Femur (tissue), 1 donor: ENCODE results near the gene DVL1.
"Not testable (repeated sequence)": the region's sequence is repeated elsewhere in the genome, so short reads cannot be mapped to it uniquely, and the experiment has no call there.

Experiments used
- DNase-seq: peaks from one replicate; pipeline ENCODE4 v3.0.0-alpha.2; 2017

Gene DVL1

GRCh38 chr1:1349256-1350012, at the start of gene DVL1:
Gene DVL1, minus strand, starts transcription at chr1:1349418. Its CDS starts 353 bp downstream, at chr1:1349065.
- peak; percentile 82 for DNase-seq

DNA sequence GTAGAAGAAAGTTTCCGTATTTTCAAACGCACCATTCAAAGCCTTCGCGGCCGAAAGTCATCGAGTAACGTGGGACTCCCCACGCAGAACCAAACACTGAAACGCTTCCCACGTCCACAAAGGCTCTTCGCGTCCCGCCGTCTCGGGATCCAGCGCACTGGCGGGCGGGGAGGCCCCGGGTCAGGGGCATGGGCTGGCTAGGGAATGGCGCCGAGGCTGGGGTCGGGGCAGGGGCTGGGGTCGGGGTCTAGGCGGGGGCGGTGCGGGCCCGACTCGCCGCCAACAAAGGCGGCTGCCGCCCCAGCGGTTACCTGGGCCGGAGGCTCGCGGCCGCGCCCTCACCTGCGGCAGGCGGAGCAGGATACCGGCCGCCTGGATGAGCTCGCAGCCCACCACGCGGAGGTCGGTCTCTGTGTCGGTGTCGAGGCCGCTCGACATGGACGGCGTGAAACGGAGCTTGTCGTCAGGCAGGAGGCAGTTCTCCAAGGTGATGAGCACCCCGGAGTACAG, 49.5 kb upstream of the DVL1 start:
- DNase-seq = no peak

DNA sequence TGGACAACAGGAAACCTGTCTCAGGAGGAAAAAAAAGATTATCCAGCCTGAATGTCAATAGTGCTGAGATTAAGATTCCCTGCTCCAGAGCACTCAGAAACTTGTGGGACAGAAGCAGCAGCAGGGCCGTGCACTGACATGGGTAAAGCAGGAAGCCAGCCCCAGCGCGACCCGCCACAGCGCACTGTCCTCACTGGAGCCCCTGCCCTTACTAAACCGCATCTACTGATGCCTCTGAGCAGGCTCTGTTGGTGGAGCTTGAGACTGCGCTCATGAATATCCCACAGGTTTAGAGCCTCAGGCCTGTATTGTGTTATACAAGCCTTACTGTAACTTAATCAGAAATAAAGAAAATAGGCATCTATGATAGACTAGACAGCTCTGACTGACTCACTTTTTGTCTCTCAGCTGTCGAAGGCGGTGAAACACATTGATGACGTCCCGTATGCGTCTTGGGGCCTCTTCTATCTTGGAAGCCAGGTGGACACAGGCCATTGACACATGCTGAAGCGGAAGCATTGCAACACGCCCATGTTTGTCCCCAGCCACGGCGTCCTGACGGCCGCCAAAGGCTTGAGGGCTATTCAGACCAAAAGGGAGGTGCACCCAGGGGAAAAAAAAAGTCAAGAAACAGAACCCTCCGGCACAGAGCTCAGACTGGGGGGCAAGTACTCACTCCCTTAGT, 48.8 kb upstream of the DVL1 start:
- no peak for DNase-seq

DNA sequence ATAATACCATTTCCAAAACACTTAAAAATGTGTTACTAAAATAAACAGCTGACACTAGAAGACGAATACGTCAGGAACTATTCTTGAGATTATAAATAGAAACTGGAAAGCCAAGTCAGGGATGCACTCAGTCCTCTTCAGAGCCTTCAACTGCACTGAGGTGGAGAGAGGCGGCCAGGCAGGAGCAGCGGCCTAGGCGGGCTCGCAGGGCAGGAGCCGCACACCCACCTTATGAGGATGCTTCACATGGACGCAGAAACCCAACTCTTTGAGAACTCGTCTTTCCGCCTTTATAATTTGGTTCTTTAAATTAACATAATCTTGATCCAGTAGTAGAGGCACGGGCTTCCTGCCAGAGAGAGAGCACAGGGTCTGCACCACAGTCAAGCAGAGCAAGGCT, 45.9 kb upstream of the DVL1 start:
- DNase-seq = no peak

DNA sequence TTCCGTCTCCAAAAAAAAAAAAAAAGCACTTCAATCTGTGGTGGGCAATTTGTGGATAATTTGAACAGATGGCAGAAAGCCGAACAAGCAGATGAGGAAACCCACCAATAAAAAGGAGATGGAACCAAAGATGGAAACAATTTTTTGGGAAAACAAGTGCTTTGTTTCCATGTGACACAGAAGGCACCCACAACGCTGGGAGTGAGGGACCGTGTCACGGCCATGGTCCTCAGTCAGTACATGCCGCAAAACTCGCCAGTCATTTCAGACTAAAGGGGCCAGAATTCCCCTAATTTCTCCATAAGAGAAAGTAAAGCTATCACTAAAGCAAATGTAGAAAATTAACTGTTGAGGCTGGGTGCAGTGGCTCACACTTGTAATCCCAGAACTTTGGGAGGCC, 44.9 kb upstream of the DVL1 start:
- no peak for DNase-seq

DNA sequence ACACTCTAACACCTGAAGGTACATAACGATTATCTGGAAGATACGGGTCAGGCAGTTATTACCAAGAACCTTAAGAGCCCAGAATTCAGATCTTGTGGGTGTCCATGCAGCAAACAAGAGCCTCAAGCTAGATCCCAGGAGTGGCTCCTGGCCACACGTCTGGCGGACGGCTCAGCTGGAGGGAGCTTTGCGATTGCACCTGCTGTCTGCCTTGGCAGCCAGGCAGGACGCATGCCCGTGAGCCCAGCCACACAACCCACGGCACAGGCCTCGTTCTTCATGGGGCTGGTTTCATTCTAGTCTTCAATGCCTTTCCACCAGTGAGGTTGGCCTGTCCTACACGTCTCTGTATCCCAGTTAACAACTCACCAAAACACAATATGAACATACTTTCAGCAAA, 44.2 kb upstream of the DVL1 start:
- no peak for DNase-seq

DNA sequence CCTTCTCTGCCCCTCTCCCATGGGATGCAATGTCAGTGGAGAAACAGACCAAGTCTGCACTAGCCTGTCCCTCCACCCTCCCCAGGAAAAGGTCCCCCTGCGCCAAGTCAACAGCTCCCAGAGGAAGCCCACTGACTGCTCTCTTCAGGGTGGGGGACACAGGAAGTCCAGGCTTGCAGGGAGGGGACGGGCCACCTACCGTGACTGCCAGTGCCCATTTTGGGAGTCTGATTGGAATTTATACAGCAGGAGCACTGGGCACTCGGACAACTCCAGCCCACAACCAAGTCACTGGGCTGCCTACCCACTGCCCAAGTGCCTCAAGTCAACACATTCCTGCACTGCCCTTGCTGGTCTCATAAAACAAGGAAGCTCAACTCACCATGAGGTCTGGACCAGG, 43.8 kb upstream of the DVL1 start:
- DNase-seq = no peak

GRCh38 chr1:1391225-1391624, 42.0 kb upstream of the DVL1 start:
- DNase-seq = no peak

- no peak for DNase-seq
Observed at GRCh38 chr1:1390675-1391074, 41.5 kb upstream of the DVL1 start.

GRCh38 chr1:1388078-1388472, 38.9 kb upstream of the DVL1 start:
- no peak for DNase-seq

GRCh38 chr1:1387098-1388077, 38.2 kb upstream of the DVL1 start:
- no peak for DNase-seq

- no peak for DNase-seq
Observed at GRCh38 chr1:1385931-1386330, 36.7 kb upstream of the DVL1 start.

DNA sequence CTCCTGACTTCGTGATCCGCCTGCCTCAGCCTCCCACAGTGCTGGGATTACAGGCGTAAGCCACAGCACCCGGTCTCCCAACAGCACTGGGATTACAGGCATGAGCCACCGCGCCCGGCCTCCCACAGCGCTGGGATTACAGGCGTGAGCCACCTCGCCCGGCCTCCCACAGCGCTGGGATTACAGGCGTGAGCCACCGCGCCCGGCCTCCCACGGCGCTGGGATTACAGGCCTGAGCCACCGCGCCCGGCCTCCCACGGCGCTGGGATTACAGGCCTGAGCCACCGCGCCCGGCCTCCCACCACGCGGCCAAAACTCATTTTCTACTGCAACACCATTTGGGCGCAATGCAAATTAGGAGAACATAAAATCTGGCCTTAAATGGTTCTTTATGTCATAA, 36.1 kb upstream of the DVL1 start:
- DNase-seq = not testable (repeated sequence)

DNA sequence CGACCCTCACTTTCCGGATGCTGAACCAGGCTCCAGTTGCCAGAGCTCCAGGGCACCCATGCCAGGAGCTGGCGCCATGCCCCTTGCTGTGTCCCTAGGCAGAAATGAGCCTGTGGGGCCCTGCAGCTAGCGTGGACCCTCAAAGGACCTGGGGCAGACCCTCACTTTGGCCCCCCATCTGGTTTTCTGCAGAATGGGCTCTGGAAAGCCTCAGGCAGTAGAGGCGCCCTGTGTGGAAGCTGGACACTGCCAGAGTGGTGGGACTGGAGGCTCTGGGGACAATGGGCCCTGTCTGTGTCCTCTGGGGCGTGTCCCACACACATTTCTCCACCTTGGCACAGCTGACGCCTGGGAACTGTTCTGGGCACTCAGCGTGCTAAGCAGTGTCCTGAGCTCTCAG, 32.1 kb upstream of the DVL1 start:
- DNase-seq = no peak

GRCh38 chr1:1380860-1381259, 31.6 kb upstream of the DVL1 start:
- no peak for DNase-seq

DNA sequence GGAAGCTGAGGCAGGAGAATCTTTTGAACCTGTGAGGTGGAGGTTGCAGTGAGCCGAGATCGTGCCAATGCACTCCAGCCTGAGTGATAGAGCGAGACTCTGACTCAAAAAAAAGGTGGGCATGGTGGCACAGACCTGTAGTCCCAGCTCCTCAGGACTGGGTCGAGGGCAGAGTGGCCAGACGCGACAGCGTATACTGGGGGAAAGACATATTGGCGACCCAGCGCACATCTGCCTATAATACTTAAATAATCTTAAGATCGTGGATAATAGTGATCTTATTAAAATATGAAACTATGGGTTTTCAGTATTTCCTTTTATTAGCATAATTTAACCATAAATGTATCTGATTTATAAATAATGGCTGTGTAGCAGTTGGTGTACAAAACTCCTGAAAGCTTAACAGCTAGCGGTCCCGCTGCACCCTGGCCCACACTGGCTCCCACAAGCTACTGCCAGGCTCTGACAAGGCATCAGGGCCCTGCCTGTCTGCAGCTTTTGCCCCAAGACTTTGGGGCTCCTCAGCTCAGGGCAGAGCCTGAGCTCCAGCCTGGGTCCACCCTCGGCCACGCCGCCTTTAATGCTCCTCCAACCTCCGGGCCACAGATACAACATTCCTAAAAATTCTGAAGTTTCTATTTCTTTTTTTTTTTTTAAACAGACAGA, 28.5 kb upstream of the DVL1 start:
- DNase-seq = no peak

GRCh38 chr1:1376551-1377226, 27.5 kb upstream of the DVL1 start:
- no peak for DNase-seq

- DNase-seq = peak; percentile 99
Observed at GRCh38 chr1:1374929-1375662, 25.9 kb upstream of the DVL1 start, which contains the start of gene AURKAIP1. Gene AURKAIP1, minus strand, starts transcription at chr1:1375207. Its CDS starts 451 bp downstream, at chr1:1374756.

- peak; percentile 52 for DNase-seq
Observed at GRCh38 chr1:1374589-1374928, 25.3 kb upstream of the DVL1 start.

GRCh38 chr1:1373815-1374588, 24.8 kb upstream of the DVL1 start:
- no peak for DNase-seq
